ENCODE measurements around the gene TMEM263. TPM values are rescaled to one million over a fixed set of nuclear protein-coding genes. Genes with fewer than 3 reads are reported as not detected.

TMEM263 gene
- total RNA-seq, 1 donor from 2014 or later = 4.6 TPM

GRCh38 chr12:106971065-106971464, 15.4 kb downstream of the TMEM263 start:
- no peaks in the 10 kb centered on the region for H3K36me3 Mint-ChIP-seq (ENCODE audit: unreplicated experiment)
- TF ChIP-seq CTCF (IDR thresholded peaks at IDR 0.05; ENCODE audit: partially characterized antibody, unreplicated experiment) = no peak
- no peak for DNase-seq
- no peaks in the 10 kb centered on the region for H3K9me3 Mint-ChIP-seq (ENCODE audit: unreplicated experiment)
- H3K4me3 Mint-ChIP-seq (ENCODE audit: unreplicated experiment) = no peak overlapping the region
- no peaks in the 10 kb centered on the region for H3K27me3 Mint-ChIP-seq (ENCODE audit: unreplicated experiment)
- H3K27ac Mint-ChIP-seq (ENCODE audit: unreplicated experiment) = no peak overlapping the region
- no peaks in the 10 kb centered on the region for H3K4me1 Mint-ChIP-seq (ENCODE audit: low read depth, unreplicated experiment)

GRCh38 chr12:106973545-106973944, 17.8 kb downstream of the TMEM263 start:
- Mint-ChIP-seq H3K36me3 (ENCODE audit: unreplicated experiment) (no peaks in the 10 kb centered on the region), H3K4me1 (ENCODE audit: low read depth, unreplicated experiment) (no peaks in the 10 kb centered on the region), H3K9me3 (ENCODE audit: unreplicated experiment) (no peaks in the 10 kb centered on the region), H3K27ac (ENCODE audit: unreplicated experiment) (no peak overlapping the region), H3K27me3 (ENCODE audit: unreplicated experiment) (no peaks in the 10 kb centered on the region), H3K4me3 (ENCODE audit: unreplicated experiment) (no peak overlapping the region)
- DNase-seq = no peak
- TF ChIP-seq CTCF (IDR thresholded peaks at IDR 0.05; ENCODE audit: partially characterized antibody, unreplicated experiment) = no peak

- DNase-seq = no peak
- no peaks in the 10 kb centered on the region for H3K9me3 Mint-ChIP-seq (ENCODE audit: unreplicated experiment)
- H3K27ac Mint-ChIP-seq (ENCODE audit: unreplicated experiment) = no peak overlapping the region
- H3K27me3 Mint-ChIP-seq (ENCODE audit: unreplicated experiment) = no peaks in the 10 kb centered on the region
- no peak for TF ChIP-seq CTCF (IDR thresholded peaks at IDR 0.05; ENCODE audit: partially characterized antibody, unreplicated experiment)
- H3K4me3 Mint-ChIP-seq (ENCODE audit: unreplicated experiment) = no peak overlapping the region
- no peaks in the 10 kb centered on the region for H3K4me1 Mint-ChIP-seq (ENCODE audit: low read depth, unreplicated experiment)
- no peaks in the 10 kb centered on the region for H3K36me3 Mint-ChIP-seq (ENCODE audit: unreplicated experiment)
Observed at GRCh38 chr12:106974511-106974910, 18.8 kb downstream of the TMEM263 start.

- H3K27ac Mint-ChIP-seq (ENCODE audit: unreplicated experiment) = no peak overlapping the region
- H3K4me1 Mint-ChIP-seq (ENCODE audit: low read depth, unreplicated experiment) = no peaks in the 10 kb centered on the region
- DNase-seq = no peak
- no peaks in the 10 kb centered on the region for H3K27me3 Mint-ChIP-seq (ENCODE audit: unreplicated experiment)
- no peak for TF ChIP-seq CTCF (IDR thresholded peaks at IDR 0.05; ENCODE audit: partially characterized antibody, unreplicated experiment)
- H3K4me3 Mint-ChIP-seq (ENCODE audit: unreplicated experiment) = no peak overlapping the region
- H3K9me3 Mint-ChIP-seq (ENCODE audit: unreplicated experiment) = no peaks in the 10 kb centered on the region
- no peaks in the 10 kb centered on the region for H3K36me3 Mint-ChIP-seq (ENCODE audit: unreplicated experiment)
Observed at GRCh38 chr12:106975098-106975497, 19.4 kb downstream of the TMEM263 start.

- H3K36me3 Mint-ChIP-seq (ENCODE audit: unreplicated experiment) = no peaks in the 10 kb centered on the region
- H3K4me3 Mint-ChIP-seq (ENCODE audit: unreplicated experiment) = no peak overlapping the region
- no peaks in the 10 kb centered on the region for H3K9me3 Mint-ChIP-seq (ENCODE audit: unreplicated experiment)
- no peaks in the 10 kb centered on the region for H3K27me3 Mint-ChIP-seq (ENCODE audit: unreplicated experiment)
- H3K4me1 Mint-ChIP-seq (ENCODE audit: low read depth, unreplicated experiment) = no peaks in the 10 kb centered on the region
- H3K27ac Mint-ChIP-seq (ENCODE audit: unreplicated experiment) = no peak overlapping the region
- DNase-seq = no peak
- no peak for TF ChIP-seq CTCF (IDR thresholded peaks at IDR 0.05; ENCODE audit: partially characterized antibody, unreplicated experiment)
Observed at GRCh38 chr12:106975993-106976658, 20.4 kb downstream of the TMEM263 start.

All from glutamatergic neuron (in vitro differentiated cells).